IMR-90 (cell line): ENCODE measurements around the gene CNDP2. TPM values are rescaled to one million over a fixed set of nuclear protein-coding genes. Genes with fewer than 3 reads are reported as not detected.

Experiments
- ATAC-seq: fragments of 200-7000 bp; cut with Tn5 transposase; 2 replicates; pipeline ENCODE4 v1.9.1; 2020; ENCODE audit warnings: low read depth, mild to moderate bottlenecking, moderate library complexity
- BruUV-seq: library from RNA; stranded (reverse); fragments of 400-500 nt; replicated peaks from 2 replicates; lab custom pipeline; 2021; lab: Mats Ljungman, UMichigan
- CTCF ChIA-PET: fragments of 300-600 bp; formaldehyde crosslinking; extraction: SDS; loops from one replicate; lab custom pipeline; 2021; ENCODE audit warnings: antibody characterized with exemption; lab: Yijun Ruan, JAX
- POLR2A ChIA-PET: fragments of 300-600 bp; sonication (Branson Sonifier 250); formaldehyde crosslinking; loops from one replicate; lab custom pipeline; 2022; ENCODE audit warnings: antibody characterized with exemption; ENCODE audit not compliant: unreplicated experiment; lab: Charles Lee
- DNase-seq: peaks from one replicate; pipeline ENCODE4 v3.0.0; 2013
- H2AFZ ChIP-seq: replicated peaks from 2 replicates; pipeline ENCODE3; 2013; ENCODE audit warnings: low read length, mild to moderate bottlenecking; ENCODE audit not compliant: poor library complexity
- H2AK5ac ChIP-seq: 2 replicates; pipeline ENCODE4 v1.6.1; 2013; ENCODE audit warnings: low read depth, low read length, inconsistent platforms
- H2AK9ac ChIP-seq: replicated peaks from 2 replicates; pipeline ENCODE3; 2013; ENCODE audit warnings: mild to moderate bottlenecking, low read depth, low read length, moderate library complexity; ENCODE audit not compliant: poor library complexity
- H2BK120ac ChIP-seq: 2 replicates; pipeline ENCODE4 v1.6.1; 2013; ENCODE audit warnings: low read depth, low read length, inconsistent platforms
- H2BK15ac ChIP-seq: 3 replicates; pipeline ENCODE4 v1.6.1; 2013; ENCODE audit warnings: low read depth, low read length, inconsistent platforms
- H2BK20ac ChIP-seq: 2 replicates; pipeline ENCODE4 v1.6.1; 2013; ENCODE audit warnings: low read depth, mild to moderate bottlenecking, inconsistent platforms, low read length, moderate library complexity
- H2BK5ac ChIP-seq: 2 replicates; pipeline ENCODE4 v1.6.1; 2013; ENCODE audit warnings: mild to moderate bottlenecking, low read depth, low read length, inconsistent platforms; ENCODE audit not compliant: poor library complexity, severe bottlenecking
- H3K14ac ChIP-seq: replicated peaks from 2 replicates; pipeline ENCODE4 v1.6.1; 2013; ENCODE audit warnings: low read depth, low read length, inconsistent platforms
- H3K18ac ChIP-seq: 2 replicates; pipeline ENCODE4 v1.6.1; 2013; ENCODE audit warnings: low read depth, low read length, control low read depth
- H3K23ac ChIP-seq: 2 replicates; pipeline ENCODE4 v1.6.1; 2013; ENCODE audit warnings: low read depth, low read length, inconsistent platforms
- H3K27ac ChIP-seq: 2 replicates; pipeline ENCODE4 v1.5.1; 2013; ENCODE audit warnings: mild to moderate bottlenecking, control low read depth, low read length; ENCODE audit not compliant: insufficient read depth
- H3K27me3 ChIP-seq: 2 replicates; pipeline ENCODE4 v1.6.1; 2013; ENCODE audit warnings: low read length; ENCODE audit not compliant: control insufficient read depth, insufficient read depth
- H3K36me3 ChIP-seq: 2 replicates; pipeline ENCODE4 v1.6.1; 2013; ENCODE audit warnings: low read length, mixed read lengths; ENCODE audit not compliant: control insufficient read depth, insufficient read depth
- H3K4ac ChIP-seq: 2 replicates; pipeline ENCODE4 v1.6.1; 2013; ENCODE audit warnings: low read depth, low read length, inconsistent platforms
- H3K4me1 ChIP-seq: 2 replicates; pipeline ENCODE4 v1.6.1; 2013; ENCODE audit warnings: low read length, mixed read lengths; ENCODE audit not compliant: control insufficient read depth, insufficient read depth
- H3K4me2 ChIP-seq: 2 replicates; pipeline ENCODE4 v1.6.1; 2013; ENCODE audit warnings: low read depth, mild to moderate bottlenecking, control low read depth, low read length, moderate library complexity
- H3K4me3 ChIP-seq: 2 replicates; pipeline ENCODE4 v1.5.1; 2013; ENCODE audit warnings: low read depth, mild to moderate bottlenecking, control low read depth, low read length, moderate library complexity; ENCODE audit not compliant: insufficient read depth
- H3K56ac ChIP-seq: 2 replicates; pipeline ENCODE4 v1.6.1; 2013; ENCODE audit warnings: low read length, inconsistent platforms; ENCODE audit not compliant: insufficient read depth; ENCODE audit errors: extremely low read depth
- H3K79me1 ChIP-seq, 2 experiments: 2 replicates each; pipeline ENCODE4 v1.6.1; 2013; ENCODE audit warnings: low read length in 2 of 2, inconsistent platforms in 1 of 2, low read depth in 1 of 2
- H3K9ac ChIP-seq: 2 replicates; pipeline ENCODE4 v1.6.1; 2013; ENCODE audit warnings: low read depth, low read length, control low read depth
- H3K9me1 ChIP-seq: 2 replicates; pipeline ENCODE4 v1.6.1; 2013; ENCODE audit warnings: low read length, inconsistent platforms; ENCODE audit not compliant: insufficient read depth
- H3K9me3 ChIP-seq: 2 replicates; pipeline ENCODE4 v1.6.1; 2013; ENCODE audit warnings: low read length; ENCODE audit not compliant: control insufficient read depth, insufficient read depth
- H4K20me1 ChIP-seq: 2 replicates; pipeline ENCODE4 v1.6.1; 2013; ENCODE audit warnings: low read length, inconsistent platforms; ENCODE audit not compliant: insufficient read depth
- H4K5ac ChIP-seq: 2 replicates; pipeline ENCODE4 v1.6.1; 2013; ENCODE audit warnings: mild to moderate bottlenecking, low read depth, low read length, control low read depth
- H4K8ac ChIP-seq, 2 experiments: 2 replicates each; pipeline ENCODE4 v1.6.1; 2013; ENCODE audit warnings: low read depth in 2 of 2, low read length in 2 of 2, control low read depth in 1 of 2, inconsistent platforms in 1 of 2
- H4K91ac ChIP-seq: 2 replicates; pipeline ENCODE4 v1.6.1; 2013; ENCODE audit warnings: low read depth, low read length, inconsistent platforms; ENCODE audit not compliant: insufficient read depth
- BHLHE40 ChIP-seq: fragments of 150-350 bp; IDR thresholded peaks from 2 replicates; pipeline ENCODE4 v1.6.1; 2016; ENCODE audit warnings: mild to moderate bottlenecking, low read depth, low read length
- RAD21 ChIP-seq: IDR thresholded peaks from 2 replicates; pipeline ENCODE4 v1.6.1; 2012; ENCODE audit warnings: low read length, improper control_type of control experiment
- RCOR1 ChIP-seq: IDR thresholded peaks from 2 replicates; pipeline ENCODE4 v1.6.1; 2012; ENCODE audit warnings: mild to moderate bottlenecking, low read length, improper control_type of control experiment; ENCODE audit not compliant: insufficient replicate concordance
- SMC3 ChIP-seq: fragments of 150-350 bp; IDR thresholded peaks from 2 replicates; pipeline ENCODE4 v1.6.1; 2016; ENCODE audit warnings: low read depth, mild to moderate bottlenecking, antibody characterized with exemption, low read length, moderate library complexity
- WGBS, 2 experiments: methylation state at CpG; one replicate each; pipeline versions ENCODE4 v1.1.5 to v1.1.7; 2013; ENCODE audit warnings: missing lambda C conversion rate in 2 of 2; ENCODE audit not compliant: insufficient read length in 1 of 2; ENCODE audit errors: extremely low coverage in 2 of 2; 5-methylcytosine and 5-hydroxymethylcytosine counted together
- dilution Hi-C: fragments of 300-500 bp; cut with HindIII; formaldehyde crosslinking; loops from one replicate; pipeline ENCODE4 v1.14.3; 2018; ENCODE audit warnings: low sequenced_read_pairs; ENCODE audit not compliant: unreplicated experiment
- in situ Hi-C: fragments of 300-500 bp; cut with MboI; formaldehyde crosslinking; loops from 3 replicates; pipeline ENCODE4 v1.14.3; 2019; ENCODE audit warnings: low sequenced_read_pairs, inconsistent platforms, mixed read lengths
- intact Hi-C: fragments of 100-400 bp; cut with micrococcal nuclease; formaldehyde crosslinking; loops from 2 replicates; pipeline ENCODE4 v1.10.0; 2022
- polyA plus RNA-seq, 3 experiments: library from polyadenylated mRNA; depleted of rRNA; stranded (reverse); fragments of >200 nt; gene quantifications; 2 replicates each; pipeline ENCODE4 v1.2.3, GENCODE V29; 2012; ENCODE audit warnings: low replicate concordance in 1 of 3
- total RNA-seq: library from RNA; depleted of rRNA; stranded (reverse); fragments of >200 nt; gene quantifications from 2 replicates; pipeline ENCODE4 v1.2.3, GENCODE V29; 2012
- TF ChIP-seq, protein P1 (sequence below): fragments of 150-350 bp; IDR thresholded peaks from 2 replicates; pipeline ENCODE4 v1.6.1; 2016; ENCODE audit warnings: low read depth, mild to moderate bottlenecking, low read length, moderate library complexity, borderline replicate concordance

The CNDP2 gene
- total and polyA plus RNA-seq, 2 of the 4 experiments (the other 2 are of a cell fraction): 52.0 to 67.9 TPM

DNA sequence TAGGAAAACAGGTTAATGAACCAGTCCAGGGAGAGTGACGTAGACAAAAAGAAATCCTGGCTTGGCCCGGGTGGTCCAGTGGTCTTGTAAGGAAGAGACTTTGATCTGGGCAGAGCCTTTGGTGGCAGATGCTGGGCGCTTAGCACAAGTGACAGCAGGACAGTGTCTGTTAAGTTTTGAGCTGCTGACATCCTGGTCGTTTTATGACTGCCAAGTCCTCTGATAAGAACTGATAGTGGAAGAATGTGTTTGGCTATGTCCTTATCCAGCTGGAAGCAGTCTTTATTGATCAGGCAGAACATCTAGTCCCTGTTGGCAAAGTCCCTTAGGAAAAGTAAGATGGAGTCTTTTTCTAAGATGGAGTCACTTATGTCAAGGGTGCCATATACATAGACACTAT lies 74.1 kb downstream of the CNDP2 start:
- Histone ChIP-seq H4K91ac (no peak overlapping the region), H3K4me3 (no peak overlapping the region), H3K79me1 (no peaks in the 10 kb centered on the region), H2BK20ac (no peak overlapping the region), H2BK120ac (no peak overlapping the region), H2AK9ac (no peak overlapping the region), H3K27me3 (peaks cover 11% of the 10 kb centered on the region), H3K9ac (no peak overlapping the region), H2BK15ac (no peak overlapping the region), H3K27ac (no peak overlapping the region), H2BK5ac (no peak overlapping the region), H3K4ac (no peak overlapping the region), H4K8ac (no peak overlapping the region), H3K14ac (no peak overlapping the region), H3K36me3 (no peaks in the 10 kb centered on the region), H3K4me1 (no peaks in the 10 kb centered on the region), H3K9me1 (no peaks in the 10 kb centered on the region), H3K9me3 (0 out of 2 replicates have a peak, but pooled peaks cover 3% of the 10 kb centered on the region), H3K18ac (no peak overlapping the region), H3K56ac (no peak overlapping the region), H2AK5ac (no peak overlapping the region), H3K4me2 (no peak overlapping the region), H4K20me1 (no peaks in the 10 kb centered on the region), H4K5ac (no peak overlapping the region), H3K23ac (no peak overlapping the region), H2AFZ (peak overlapping the region; percentile 33)
- in situ Hi-C loops (loop anchor here (25.0 kb wide), 1 partner anchor 358 kb away; no protein-coding TSS in a partner anchor), intact Hi-C loops (no loop called here), dilution Hi-C loops (no loop called here)
- BruUV-seq: no TSS peak
- 22% methylated on average over 3 of the region's 4 CpGs; no CpG with 5 or more reads in 1 of the 2 experiments for WGBS, 2 experiments
- no peak for ATAC-seq
- TF ChIP-seq RCOR1: no peak
- TF ChIP-seq RAD21: no peak
- no peak for TF ChIP-seq BHLHE40
- TF ChIP-seq, protein P1, sequence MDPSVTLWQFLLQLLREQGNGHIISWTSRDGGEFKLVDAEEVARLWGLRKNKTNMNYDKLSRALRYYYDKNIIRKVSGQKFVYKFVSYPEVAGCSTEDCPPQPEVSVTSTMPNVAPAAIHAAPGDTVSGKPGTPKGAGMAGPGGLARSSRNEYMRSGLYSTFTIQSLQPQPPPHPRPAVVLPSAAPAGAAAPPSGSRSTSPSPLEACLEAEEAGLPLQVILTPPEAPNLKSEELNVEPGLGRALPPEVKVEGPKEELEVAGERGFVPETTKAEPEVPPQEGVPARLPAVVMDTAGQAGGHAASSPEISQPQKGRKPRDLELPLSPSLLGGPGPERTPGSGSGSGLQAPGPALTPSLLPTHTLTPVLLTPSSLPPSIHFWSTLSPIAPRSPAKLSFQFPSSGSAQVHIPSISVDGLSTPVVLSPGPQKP: no peak
- no peak for TF ChIP-seq SMC3
- POLR2A ChIA-PET: interaction anchor here (0.5 kb wide), 1 partner anchor 70 kb away, joined by 5 read pairs; no protein-coding TSS in a partner anchor
- no peak for DNase-seq
- CTCF ChIA-PET: interaction anchor here (1.0 to 1.1 kb wide), 2 partner anchors 12 to 18 kb away, joined by 3 read pairs; no protein-coding TSS in a partner anchor
